ENCODE results near the gene RALGAPA2.

The RALGAPA2 gene

GRCh38 chr20:20697325-20697845 is 15.1 kb downstream of the RALGAPA2 start:
- Histone ChIP-seq H3K36me3 (ENCODE audit: insufficient read depth, low read length) (no peaks in the 10 kb centered on the region), H3K4me1 (ENCODE audit: insufficient read depth, low read length) (no peaks in the 10 kb centered on the region), H3K9me3 (ENCODE audit: low read length) (no peaks in the 10 kb centered on the region), H3K9ac (ENCODE audit: low read length) (no peak overlapping the region), H3K27me3 (ENCODE audit: control insufficient read depth in 1 of 2, insufficient read depth in 2 of 2, low read length in 2 of 2) (no peaks in the 10 kb centered on the region), H3K4me3 (ENCODE audit: low read depth in 1 of 2, low read length in 2 of 2) (no peak overlapping the region), H3K27ac (ENCODE audit: low read depth, low read length) (no peak overlapping the region)

DNA sequence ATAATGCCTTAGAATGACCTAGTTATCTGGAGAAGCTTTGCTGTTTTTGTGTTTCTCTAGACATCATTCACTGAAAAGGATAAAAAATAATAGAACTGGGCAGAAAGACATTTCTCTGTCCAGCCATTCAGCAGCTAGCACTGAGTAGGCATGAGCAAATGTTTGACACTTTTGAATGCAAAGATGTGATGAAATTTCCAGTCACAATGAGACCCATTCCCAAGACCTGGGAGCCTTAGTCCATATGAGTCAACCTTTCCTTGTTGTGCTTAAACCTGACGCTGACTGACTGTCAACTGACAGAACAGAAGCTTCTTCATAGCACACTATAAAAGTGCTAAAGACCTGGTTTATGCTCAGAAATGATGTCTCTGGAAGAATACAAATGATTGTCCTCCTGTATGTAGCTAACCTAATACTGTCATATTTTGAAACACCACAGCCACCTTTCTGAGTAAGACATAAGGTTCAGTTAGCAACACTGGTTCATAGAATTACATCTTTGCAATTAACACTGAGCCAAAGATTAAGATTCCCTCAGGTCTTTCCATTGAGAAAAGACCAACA is 17.1 kb downstream of the RALGAPA2 start:
- no peaks in the 10 kb centered on the region for H3K9me3 ChIP-seq (ENCODE audit: low read length)
- H3K27ac ChIP-seq (ENCODE audit: low read depth, low read length): no peak overlapping the region
- no peak overlapping the region for H3K4me3 ChIP-seq (ENCODE audit: low read depth in 1 of 2, low read length in 2 of 2)
- no peaks in the 10 kb centered on the region for H3K27me3 ChIP-seq (ENCODE audit: control insufficient read depth in 1 of 2, insufficient read depth in 2 of 2, low read length in 2 of 2)
- H3K4me1 ChIP-seq (ENCODE audit: insufficient read depth, low read length): no peaks in the 10 kb centered on the region
- H3K36me3 ChIP-seq (ENCODE audit: insufficient read depth, low read length): no peaks in the 10 kb centered on the region
- no peak overlapping the region for H3K9ac ChIP-seq (ENCODE audit: low read length)

DNA sequence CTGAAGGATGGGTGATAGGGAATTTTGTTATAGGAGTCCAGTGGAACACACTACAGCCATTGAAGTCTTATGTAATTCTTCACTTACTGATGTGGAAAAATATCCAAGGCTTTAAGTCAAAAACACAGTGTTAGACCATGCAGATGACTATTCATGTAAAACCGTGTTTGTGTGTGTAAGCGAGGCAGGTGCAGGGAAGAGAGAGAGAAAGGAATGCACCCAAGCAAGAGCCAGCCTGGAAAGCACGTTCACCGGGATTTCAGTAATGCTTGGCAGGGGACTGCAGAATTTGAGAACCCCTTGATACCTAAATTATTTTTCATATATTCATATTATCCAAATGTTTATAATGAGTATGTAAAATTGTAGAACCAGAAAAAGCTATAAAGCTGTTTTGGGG is 17.9 kb downstream of the RALGAPA2 start:
- Histone ChIP-seq H3K27me3 (ENCODE audit: control insufficient read depth in 1 of 2, insufficient read depth in 2 of 2, low read length in 2 of 2) (no peaks in the 10 kb centered on the region), H3K9me3 (ENCODE audit: low read length) (no peaks in the 10 kb centered on the region), H3K4me1 (ENCODE audit: insufficient read depth, low read length) (no peaks in the 10 kb centered on the region), H3K4me3 (ENCODE audit: low read depth in 1 of 2, low read length in 2 of 2) (no peak overlapping the region), H3K27ac (ENCODE audit: low read depth, low read length) (no peak overlapping the region), H3K9ac (ENCODE audit: low read length) (no peak overlapping the region), H3K36me3 (ENCODE audit: insufficient read depth, low read length) (no peaks in the 10 kb centered on the region)

- Histone ChIP-seq H3K36me3 (ENCODE audit: insufficient read depth, low read length) (no peaks in the 10 kb centered on the region), H3K4me3 (ENCODE audit: low read depth in 1 of 2, low read length in 2 of 2) (no peak overlapping the region)
Observed at GRCh38 chr20:20692587-20692986, 19.9 kb downstream of the RALGAPA2 start.

DNA sequence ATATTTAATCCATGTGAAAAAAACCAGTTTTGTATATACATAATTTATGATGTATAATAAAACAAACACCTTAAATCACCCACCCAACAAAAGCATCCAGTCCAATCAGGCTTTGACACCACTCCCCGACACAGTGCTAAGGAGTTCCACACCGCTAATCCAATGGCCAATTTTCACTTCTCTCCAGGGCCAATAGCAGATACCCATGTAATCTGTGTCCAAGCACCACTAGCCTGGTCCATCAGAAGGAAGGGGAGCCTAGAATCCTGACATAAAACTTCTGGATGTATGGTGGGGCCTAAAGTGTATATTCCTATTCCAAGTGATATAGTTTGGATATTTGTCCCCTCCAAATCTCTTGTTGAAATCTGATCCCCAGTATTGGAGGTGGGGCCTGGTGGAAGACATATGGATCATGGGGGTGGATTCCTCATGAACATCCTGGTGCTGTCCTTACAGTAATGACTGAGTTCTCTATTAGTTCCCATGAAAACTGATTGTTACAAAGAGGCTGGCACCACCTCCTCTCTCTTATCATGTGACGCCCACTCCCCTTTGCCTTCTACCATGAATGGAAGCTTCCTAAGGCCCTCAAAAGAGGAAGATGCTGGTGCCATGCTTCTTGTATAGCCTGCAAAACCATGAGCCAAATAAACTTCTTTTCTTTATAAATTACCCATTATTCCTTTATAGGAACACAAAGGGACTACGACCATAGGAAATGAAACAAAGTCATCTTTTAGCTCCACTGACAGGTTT is 20.8 kb downstream of the RALGAPA2 start:
- no peaks in the 10 kb centered on the region for H3K36me3 ChIP-seq (ENCODE audit: insufficient read depth, low read length)
- no peak overlapping the region for H3K9ac ChIP-seq (ENCODE audit: low read length)
- no peaks in the 10 kb centered on the region for H3K4me1 ChIP-seq (ENCODE audit: insufficient read depth, low read length)
- H3K4me3 ChIP-seq (ENCODE audit: low read depth in 1 of 2, low read length in 2 of 2): no peak overlapping the region
- H3K9me3 ChIP-seq (ENCODE audit: low read length): no peaks in the 10 kb centered on the region
- no peak overlapping the region for H3K27ac ChIP-seq (ENCODE audit: low read depth, low read length)
- no peaks in the 10 kb centered on the region for H3K27me3 ChIP-seq (ENCODE audit: control insufficient read depth in 1 of 2, insufficient read depth in 2 of 2, low read length in 2 of 2)

More at GRCh38 chr20:20692587-20692986, 19.9 kb downstream of the RALGAPA2 start:
- no peaks in the 10 kb centered on the region for H3K27me3 ChIP-seq (ENCODE audit: control insufficient read depth in 1 of 2, insufficient read depth in 2 of 2, low read length in 2 of 2)
- H3K4me1 ChIP-seq (ENCODE audit: insufficient read depth, low read length): no peaks in the 10 kb centered on the region
- H3K9ac ChIP-seq (ENCODE audit: low read length): no peak overlapping the region
- no peak overlapping the region for H3K27ac ChIP-seq (ENCODE audit: low read depth, low read length)
- no peaks in the 10 kb centered on the region for H3K9me3 ChIP-seq (ENCODE audit: low read length)

- H3K4me3 ChIP-seq (ENCODE audit: low read depth in 1 of 2, low read length in 2 of 2): no peak overlapping the region
- H3K4me1 ChIP-seq (ENCODE audit: insufficient read depth, low read length): no peaks in the 10 kb centered on the region
- no peak overlapping the region for H3K27ac ChIP-seq (ENCODE audit: low read depth, low read length)
- no peaks in the 10 kb centered on the region for H3K9me3 ChIP-seq (ENCODE audit: low read length)
- H3K36me3 ChIP-seq (ENCODE audit: insufficient read depth, low read length): no peaks in the 10 kb centered on the region
- no peaks in the 10 kb centered on the region for H3K27me3 ChIP-seq (ENCODE audit: control insufficient read depth in 1 of 2, insufficient read depth in 2 of 2, low read length in 2 of 2)
- H3K9ac ChIP-seq (ENCODE audit: low read length): no peak overlapping the region
Observed at GRCh38 chr20:20690676-20691476, 21.6 kb downstream of the RALGAPA2 start.

DNA sequence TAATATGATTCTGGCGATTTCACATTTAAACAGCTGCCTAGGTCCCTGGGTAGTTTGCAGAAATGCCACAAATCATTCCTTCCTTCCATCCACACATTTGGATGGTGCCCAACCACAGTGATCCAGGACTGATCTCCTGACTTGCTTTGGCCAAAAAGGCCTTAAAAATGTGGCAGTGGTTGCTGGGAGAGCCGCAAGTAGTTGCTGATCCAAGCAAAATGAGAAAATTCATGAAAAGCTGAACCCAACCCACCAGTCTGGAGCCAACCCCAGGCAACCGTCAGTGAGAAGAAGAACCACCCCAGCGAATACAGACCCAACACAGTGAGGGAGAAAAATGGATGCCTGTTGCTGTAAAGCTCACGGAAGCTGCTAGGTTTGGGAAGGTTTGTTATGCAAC is 25.1 kb downstream of the RALGAPA2 start:
- Histone ChIP-seq H3K4me1 (ENCODE audit: insufficient read depth, low read length) (no peaks in the 10 kb centered on the region), H3K9ac (ENCODE audit: low read length) (no peak overlapping the region), H3K27me3 (ENCODE audit: control insufficient read depth in 1 of 2, insufficient read depth in 2 of 2, low read length in 2 of 2) (no peaks in the 10 kb centered on the region), H3K27ac (ENCODE audit: low read depth, low read length) (no peak overlapping the region), H3K9me3 (ENCODE audit: low read length) (no peaks in the 10 kb centered on the region), H3K4me3 (ENCODE audit: low read depth in 1 of 2, low read length in 2 of 2) (no peak overlapping the region), H3K36me3 (ENCODE audit: insufficient read depth, low read length) (no peaks in the 10 kb centered on the region)

- H3K9ac ChIP-seq (ENCODE audit: low read length): no peak overlapping the region
- no peaks in the 10 kb centered on the region for H3K27me3 ChIP-seq (ENCODE audit: control insufficient read depth in 1 of 2, insufficient read depth in 2 of 2, low read length in 2 of 2)
- no peaks in the 10 kb centered on the region for H3K36me3 ChIP-seq (ENCODE audit: insufficient read depth, low read length)
- H3K4me1 ChIP-seq (ENCODE audit: insufficient read depth, low read length): peaks cover 5% of the 10 kb centered on the region
- H3K4me3 ChIP-seq (ENCODE audit: low read depth in 1 of 2, low read length in 2 of 2): no peak overlapping the region
- no peaks in the 10 kb centered on the region for H3K9me3 ChIP-seq (ENCODE audit: low read length)
- no peak overlapping the region for H3K27ac ChIP-seq (ENCODE audit: low read depth, low read length)
Observed at GRCh38 chr20:20685635-20686034, 26.8 kb downstream of the RALGAPA2 start.

DNA sequence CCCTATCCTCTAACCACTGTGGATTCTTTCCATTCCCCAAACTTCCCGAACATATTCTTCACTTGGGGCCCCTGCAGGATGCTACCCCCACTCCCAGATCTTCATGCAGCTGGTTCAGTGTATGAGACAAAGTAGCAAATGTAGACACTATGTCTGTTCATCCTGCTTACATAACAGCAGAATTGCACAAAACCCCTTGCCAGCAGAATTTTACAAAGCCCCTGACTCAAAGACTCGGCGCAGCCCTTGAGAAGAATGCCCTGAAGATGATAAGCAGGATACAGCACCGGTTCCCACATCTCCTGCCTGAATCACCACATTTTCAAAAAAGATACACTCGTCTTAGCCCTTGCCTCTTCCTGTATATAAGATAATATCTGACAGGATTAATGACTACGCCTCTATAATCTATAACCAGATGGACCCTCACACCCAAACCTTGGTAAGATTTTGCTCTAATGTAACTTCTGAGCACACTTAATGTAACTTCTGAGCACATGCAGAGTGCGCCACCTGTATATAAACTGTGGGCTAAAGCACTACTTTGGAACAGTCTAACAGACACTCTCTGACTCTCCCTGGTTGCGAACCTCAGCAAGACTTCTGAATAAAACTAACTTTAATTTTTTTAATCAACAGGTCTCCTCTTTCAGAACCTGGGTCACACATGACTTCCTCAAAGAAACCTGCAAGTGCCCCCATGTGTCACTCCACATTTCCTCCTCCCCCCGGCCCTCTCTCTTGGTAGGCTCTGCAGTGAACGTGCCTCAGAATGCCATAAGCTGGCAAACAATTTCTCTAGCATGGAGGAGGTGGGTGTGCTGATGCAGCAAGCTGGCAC is 28.7 kb downstream of the RALGAPA2 start:
- Histone ChIP-seq H3K27ac (ENCODE audit: low read depth, low read length) (no peak overlapping the region), H3K4me1 (ENCODE audit: insufficient read depth, low read length) (peaks cover 5% of the 10 kb centered on the region), H3K27me3 (ENCODE audit: control insufficient read depth in 1 of 2, insufficient read depth in 2 of 2, low read length in 2 of 2) (no peaks in the 10 kb centered on the region), H3K36me3 (ENCODE audit: insufficient read depth, low read length) (no peaks in the 10 kb centered on the region), H3K9ac (ENCODE audit: low read length) (no peak overlapping the region), H3K9me3 (ENCODE audit: low read length) (no peaks in the 10 kb centered on the region), H3K4me3 (ENCODE audit: low read depth in 1 of 2, low read length in 2 of 2) (no peak overlapping the region)

GRCh38 chr20:20683020-20683419 is 29.4 kb downstream of the RALGAPA2 start:
- Histone ChIP-seq H3K27me3 (ENCODE audit: control insufficient read depth in 1 of 2, insufficient read depth in 2 of 2, low read length in 2 of 2) (no peaks in the 10 kb centered on the region), H3K4me3 (ENCODE audit: low read depth in 1 of 2, low read length in 2 of 2) (no peak overlapping the region), H3K9me3 (ENCODE audit: low read length) (no peaks in the 10 kb centered on the region), H3K4me1 (ENCODE audit: insufficient read depth, low read length) (peaks cover 5% of the 10 kb centered on the region), H3K27ac (ENCODE audit: low read depth, low read length) (no peak overlapping the region), H3K9ac (ENCODE audit: low read length) (no peak overlapping the region), H3K36me3 (ENCODE audit: insufficient read depth, low read length) (no peaks in the 10 kb centered on the region)
